Measurements from ENCODE around the gene SCAF11.

The SCAF11 gene

GRCh38 chr12:45974171-45974719 lies 16.1 kb downstream of the SCAF11 start:
- H3K36me3 ChIP-seq = peaks cover 23% of the 10 kb centered on the region
- no peaks in the 10 kb centered on the region for H3K9me3 ChIP-seq (ENCODE audit: severe bottlenecking)
- no peaks in the 10 kb centered on the region for H3K27me3 ChIP-seq (ENCODE audit: insufficient read depth, low read depth, severe bottlenecking)
- no peak overlapping the region for H3K27ac ChIP-seq
- H3K4me3 ChIP-seq (ENCODE audit: low read depth, low read length) = no peak overlapping the region
- TF ChIP-seq CTCF (IDR thresholded peaks at IDR 0.05; ENCODE audit: low read depth, low read length) = no peak
- no peak for DNase-seq

- H3K9me3 ChIP-seq (ENCODE audit: severe bottlenecking) = no peaks in the 10 kb centered on the region
- no peaks in the 10 kb centered on the region for H3K27me3 ChIP-seq (ENCODE audit: insufficient read depth, low read depth, severe bottlenecking)
- no peak for TF ChIP-seq CTCF (IDR thresholded peaks at IDR 0.05; ENCODE audit: low read depth, low read length)
- no peak overlapping the region for H3K27ac ChIP-seq
- H3K4me3 ChIP-seq (ENCODE audit: low read depth, low read length) = no peak overlapping the region
- DNase-seq = no peak
- peaks cover 23% of the 10 kb centered on the region for H3K36me3 ChIP-seq
Measured at GRCh38 chr12:45973526-45973925, 16.8 kb downstream of the SCAF11 start.

GRCh38 chr12:45970391-45970790 lies 20.0 kb downstream of the SCAF11 start:
- Histone ChIP-seq H3K9me3 (ENCODE audit: severe bottlenecking) (no peaks in the 10 kb centered on the region), H3K27me3 (ENCODE audit: insufficient read depth, low read depth, severe bottlenecking) (no peaks in the 10 kb centered on the region), H3K36me3 (peaks cover 23% of the 10 kb centered on the region), H3K4me3 (ENCODE audit: low read depth, low read length) (no peak overlapping the region), H3K27ac (no peak overlapping the region)
- no peak for TF ChIP-seq CTCF (IDR thresholded peaks at IDR 0.05; ENCODE audit: low read depth, low read length)
- DNase-seq = no peak

GRCh38 chr12:45969084-45969483 lies 21.3 kb downstream of the SCAF11 start:
- H3K27ac ChIP-seq = no peak overlapping the region
- DNase-seq = no peak

GRCh38 chr12:45966486-45966885 lies 23.9 kb downstream of the SCAF11 start:
- H3K27me3 ChIP-seq (ENCODE audit: insufficient read depth, low read depth, severe bottlenecking) = no peaks in the 10 kb centered on the region
- DNase-seq = no peak
- no peaks in the 10 kb centered on the region for H3K9me3 ChIP-seq (ENCODE audit: severe bottlenecking)
- peaks cover 21% of the 10 kb centered on the region for H3K36me3 ChIP-seq
- H3K4me3 ChIP-seq (ENCODE audit: low read depth, low read length) = no peak overlapping the region
- TF ChIP-seq CTCF (IDR thresholded peaks at IDR 0.05; ENCODE audit: low read depth, low read length) = no peak
- H3K27ac ChIP-seq = no peak overlapping the region

More at GRCh38 chr12:45969084-45969483, 21.3 kb downstream of the SCAF11 start:
- no peak overlapping the region for H3K4me3 ChIP-seq (ENCODE audit: low read depth, low read length)
- peaks cover 21% of the 10 kb centered on the region for H3K36me3 ChIP-seq
- no peaks in the 10 kb centered on the region for H3K9me3 ChIP-seq (ENCODE audit: severe bottlenecking)
- H3K27me3 ChIP-seq (ENCODE audit: insufficient read depth, low read depth, severe bottlenecking) = no peaks in the 10 kb centered on the region
- no peak for TF ChIP-seq CTCF (IDR thresholded peaks at IDR 0.05; ENCODE audit: low read depth, low read length)

Data from WERI-Rb-1 (cell line).